Neural progenitor cell (in vitro differentiated cells): Measurements from ENCODE around the gene TXNDC5.

Source experiments
- EZH2 ChIP-seq: fragments of 200-600 bp; sonication (generic); IDR thresholded peaks from 2 replicates; pipeline ENCODE4 v1.6.1; 2017; ENCODE audit warnings: antibody characterized with exemption, mild to moderate bottlenecking, moderate library complexity
- TF ChIP-seq, protein P1 (sequence below): fragments of 200-600 bp; sonication (generic); IDR thresholded peaks from 2 replicates; pipeline ENCODE4 v1.5.1; 2017; ENCODE audit warnings: antibody characterized with exemption, mild to moderate bottlenecking

DNA sequence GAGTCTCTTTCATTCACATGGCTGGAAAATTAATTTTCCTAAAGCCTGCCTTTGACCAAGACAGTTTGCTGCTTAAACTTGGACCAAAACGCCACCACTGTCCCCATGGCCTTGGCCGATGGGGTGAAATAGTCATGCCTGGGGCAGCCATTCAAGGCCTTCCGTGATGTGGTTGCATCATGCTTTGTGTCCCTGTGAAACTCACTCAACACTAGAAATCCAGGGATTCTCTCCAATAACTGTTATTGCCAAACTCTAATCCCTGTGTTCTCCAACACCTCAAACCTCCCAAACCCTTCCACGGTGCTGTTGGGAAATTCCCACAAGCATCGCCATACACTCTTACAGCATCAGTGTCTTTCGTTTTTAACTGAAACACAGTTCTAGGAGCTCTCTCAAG is 1.4 kb upstream of the TXNDC5 start:
- TF ChIP-seq, protein P1, sequence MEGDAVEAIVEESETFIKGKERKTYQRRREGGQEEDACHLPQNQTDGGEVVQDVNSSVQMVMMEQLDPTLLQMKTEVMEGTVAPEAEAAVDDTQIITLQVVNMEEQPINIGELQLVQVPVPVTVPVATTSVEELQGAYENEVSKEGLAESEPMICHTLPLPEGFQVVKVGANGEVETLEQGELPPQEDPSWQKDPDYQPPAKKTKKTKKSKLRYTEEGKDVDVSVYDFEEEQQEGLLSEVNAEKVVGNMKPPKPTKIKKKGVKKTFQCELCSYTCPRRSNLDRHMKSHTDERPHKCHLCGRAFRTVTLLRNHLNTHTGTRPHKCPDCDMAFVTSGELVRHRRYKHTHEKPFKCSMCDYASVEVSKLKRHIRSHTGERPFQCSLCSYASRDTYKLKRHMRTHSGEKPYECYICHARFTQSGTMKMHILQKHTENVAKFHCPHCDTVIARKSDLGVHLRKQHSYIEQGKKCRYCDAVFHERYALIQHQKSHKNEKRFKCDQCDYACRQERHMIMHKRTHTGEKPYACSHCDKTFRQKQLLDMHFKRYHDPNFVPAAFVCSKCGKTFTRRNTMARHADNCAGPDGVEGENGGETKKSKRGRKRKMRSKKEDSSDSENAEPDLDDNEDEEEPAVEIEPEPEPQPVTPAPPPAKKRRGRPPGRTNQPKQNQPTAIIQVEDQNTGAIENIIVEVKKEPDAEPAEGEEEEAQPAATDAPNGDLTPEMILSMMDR, result no peak
- TF ChIP-seq EZH2, result no peak
